ENCODE data around the gene FNBP1L. TPM values are rescaled to one million over a fixed set of nuclear protein-coding genes. Genes with fewer than 3 reads are reported as not detected.

Gene FNBP1L
- total and polyA plus RNA-seq, 9 of the 15 experiments (the other 6 are each of a cell fraction or from before 2014, with no cell fraction given): 1.4 to 6.9 (median 5.9) TPM

DNA sequence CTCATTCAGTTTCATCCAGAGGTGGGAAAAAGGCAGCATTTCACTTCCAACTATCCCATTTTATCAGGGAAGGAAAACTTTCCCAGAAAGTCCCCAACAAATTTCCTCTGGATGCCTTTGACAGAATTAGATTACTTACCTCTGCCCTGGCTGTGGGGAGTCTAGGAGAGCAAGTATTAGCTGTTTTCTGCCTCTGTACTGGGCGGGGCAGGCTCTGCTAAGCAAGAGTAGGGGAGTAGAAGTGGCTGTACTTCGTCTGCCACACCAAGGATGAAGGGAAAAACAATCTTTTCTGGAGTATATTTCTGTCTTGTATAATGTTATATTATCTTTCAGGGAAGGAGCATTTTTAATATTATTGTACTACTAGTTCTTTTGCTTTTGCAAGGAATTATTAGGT, 78.5 kb downstream of the FNBP1L start (continued):
- TF ChIP-seq ZNF263 (CRISPR knock-in tag; IDR thresholded peaks at IDR 0.05; ENCODE audit: borderline replicate concordance): no peak

DNA sequence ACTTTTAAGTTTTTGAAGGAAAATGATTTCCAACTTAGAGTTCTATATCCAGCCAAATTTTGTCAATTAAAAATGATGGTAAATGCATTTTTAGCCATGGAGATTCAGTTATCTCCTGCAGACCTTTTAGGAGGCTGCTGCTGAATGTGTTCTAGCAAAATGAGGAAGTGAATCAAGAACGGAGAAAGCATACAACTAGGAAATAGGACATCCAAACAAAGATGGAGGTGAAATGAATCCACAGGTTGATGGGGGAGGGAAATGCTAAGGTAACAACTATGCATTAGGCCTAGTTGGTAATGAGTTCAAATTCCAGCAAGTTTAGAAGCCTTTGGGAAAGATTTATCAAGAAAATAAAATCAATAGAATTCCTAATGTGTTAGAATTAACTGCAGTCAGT, 80.5 kb downstream of the FNBP1L start:
- BruUV-seq (replicated peaks): no TSS peak
- TF ChIP-seq, protein P1, sequence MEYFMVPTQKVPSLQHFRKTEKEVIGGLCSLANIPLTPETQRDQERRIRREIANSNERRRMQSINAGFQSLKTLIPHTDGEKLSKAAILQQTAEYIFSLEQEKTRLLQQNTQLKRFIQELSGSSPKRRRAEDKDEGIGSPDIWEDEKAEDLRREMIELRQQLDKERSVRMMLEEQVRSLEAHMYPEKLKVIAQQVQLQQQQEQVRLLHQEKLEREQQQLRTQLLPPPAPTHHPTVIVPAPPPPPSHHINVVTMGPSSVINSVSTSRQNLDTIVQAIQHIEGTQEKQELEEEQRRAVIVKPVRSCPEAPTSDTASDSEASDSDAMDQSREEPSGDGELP (CRISPR knock-in tag; IDR thresholded peaks at IDR 0.05; ENCODE audit: borderline replicate concordance): no peak
- TF ChIP-seq CBX1 (IDR thresholded peaks at IDR 0.05; ENCODE audit: low read depth) (no peak), SPI1 (IDR thresholded peaks at IDR 0.05; ENCODE audit: borderline replicate concordance, low read depth, low read length) (peak; percentile 99), KLF6 (CRISPR knock-in tag; IDR thresholded peaks at IDR 0.05; ENCODE audit: borderline replicate concordance) (no peak), FOXJ2 (tag; IDR thresholded peaks at IDR 0.05) (no peak), ELF1 (tag; IDR thresholded peaks at IDR 0.05) (0 out of 2 replicates have a peak, but pooled peaks have one; percentile 14), HNRNPLL (IDR thresholded peaks at IDR 0.05; ENCODE audit: low read depth, low read length, poor library complexity, severe bottlenecking) (no peak)
- TF ChIP-seq, protein P2, sequence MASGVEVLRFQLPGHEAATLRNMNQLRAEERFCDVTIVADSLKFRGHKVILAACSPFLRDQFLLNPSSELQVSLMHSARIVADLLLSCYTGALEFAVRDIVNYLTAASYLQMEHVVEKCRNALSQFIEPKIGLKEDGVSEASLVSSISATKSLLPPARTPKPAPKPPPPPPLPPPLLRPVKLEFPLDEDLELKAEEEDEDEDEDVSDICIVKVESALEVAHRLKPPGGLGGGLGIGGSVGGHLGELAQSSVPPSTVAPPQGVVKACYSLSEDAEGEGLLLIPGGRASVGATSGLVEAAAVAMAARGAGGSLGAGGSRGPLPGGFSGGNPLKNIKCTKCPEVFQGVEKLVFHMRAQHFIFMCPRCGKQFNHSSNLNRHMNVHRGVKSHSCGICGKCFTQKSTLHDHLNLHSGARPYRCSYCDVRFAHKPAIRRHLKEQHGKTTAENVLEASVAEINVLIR (CRISPR knock-in tag; IDR thresholded peaks at IDR 0.05): no peak
- Histone ChIP-seq H3K27me3 (ENCODE audit: control insufficient read depth in 2 of 2, insufficient read depth in 2 of 2, low read length in 2 of 2) (no peaks in the 10 kb centered on the region), H4K20me1 (replicated peaks; ENCODE audit: control insufficient read depth, insufficient read depth, low read length) (no peaks in the 10 kb centered on the region), H3K4me2 (ENCODE audit: insufficient read depth, low read length) (no peak overlapping the region), H3K9me3 (replicated peaks; ENCODE audit: control insufficient read depth, insufficient read depth, low read depth, low read length) (no peaks in the 10 kb centered on the region), H3K27ac (ENCODE audit: extremely low read depth, low read depth, low read length) (no peak overlapping the region), H3K4me1 (replicated peaks in 1 of 2; ENCODE audit: control insufficient read depth in 2 of 2, insufficient read depth in 2 of 2, low read length in 2 of 2) (no peaks in the 10 kb centered on the region), H3K9me1 (ENCODE audit: control insufficient read depth, insufficient read depth, low read length) (no peaks in the 10 kb centered on the region), H3K36me3 (ENCODE audit: control insufficient read depth, insufficient read depth, low read length) (no peaks in the 10 kb centered on the region), H3K79me2 (ENCODE audit: control insufficient read depth, insufficient read depth, low read length) (no peaks in the 10 kb centered on the region), H3K4me3 (no peak overlapping the region), H3K9ac (ENCODE audit: insufficient read depth in 1 of 2, low read depth in 2 of 2, low read length in 2 of 2) (no peak overlapping the region), H2AFZ (ENCODE audit: low read depth, low read length) (no peak overlapping the region)
- FAIRE-seq: peak; percentile 37
- in situ Hi-C loops (cut with MboI) (no loop called here), intact Hi-C loops (cut with micrococcal nuclease) (no loop called here)
- POLR2A ChIA-PET: no interaction called here
- 19% methylated on average over 1 of the region's 1 CpG for WGBS (ENCODE audit: insufficient coverage, low coverage, missing lambda C conversion rate)
- CTCF ChIA-PET (ENCODE audit: low intra/inter-chr PET ratio): no interaction called here
- no peak for DNase-seq (ENCODE audit: extremely low read depth in 1 of 4, low spot score in 3 of 4)
- ATAC-seq: no peak
